KOPT-K1 (cell line): Measurements from ENCODE around the gene JAZF1.
"Not testable (repeated sequence)": the region's sequence is repeated elsewhere in the genome, so short reads cannot be mapped to it uniquely, and the experiment has no call there.

Experiments
- H3K27ac ChIP-seq: fragments of 200-600 bp; sonication (generic); 2 replicates; pipeline ENCODE4 v1.5.1; 2016; ENCODE audit warnings: antibody characterized with exemption, mild to moderate bottlenecking, low read depth, low read length; ENCODE audit not compliant: poor library complexity, severe bottlenecking
- H3K36me3 ChIP-seq: fragments of 200-600 bp; sonication (generic); 2 replicates; pipeline ENCODE4 v1.5.1; 2017; ENCODE audit warnings: antibody characterized with exemption, mild to moderate bottlenecking, low read length, moderate library complexity; ENCODE audit not compliant: insufficient read depth
- H3K9me3 ChIP-seq: fragments of 200-600 bp; sonication (generic); 2 replicates; pipeline ENCODE4 v1.5.1; 2017; ENCODE audit warnings: antibody characterized with exemption, low read length, mild to moderate bottlenecking; ENCODE audit not compliant: insufficient read depth, poor library complexity, severe bottlenecking

The JAZF1 gene

GRCh38 chr7:27936768-27937102 is 243.9 kb downstream of the JAZF1 start:
- no peaks in the 10 kb centered on the region for H3K9me3 ChIP-seq
- no peak overlapping the region for H3K27ac ChIP-seq

DNA sequence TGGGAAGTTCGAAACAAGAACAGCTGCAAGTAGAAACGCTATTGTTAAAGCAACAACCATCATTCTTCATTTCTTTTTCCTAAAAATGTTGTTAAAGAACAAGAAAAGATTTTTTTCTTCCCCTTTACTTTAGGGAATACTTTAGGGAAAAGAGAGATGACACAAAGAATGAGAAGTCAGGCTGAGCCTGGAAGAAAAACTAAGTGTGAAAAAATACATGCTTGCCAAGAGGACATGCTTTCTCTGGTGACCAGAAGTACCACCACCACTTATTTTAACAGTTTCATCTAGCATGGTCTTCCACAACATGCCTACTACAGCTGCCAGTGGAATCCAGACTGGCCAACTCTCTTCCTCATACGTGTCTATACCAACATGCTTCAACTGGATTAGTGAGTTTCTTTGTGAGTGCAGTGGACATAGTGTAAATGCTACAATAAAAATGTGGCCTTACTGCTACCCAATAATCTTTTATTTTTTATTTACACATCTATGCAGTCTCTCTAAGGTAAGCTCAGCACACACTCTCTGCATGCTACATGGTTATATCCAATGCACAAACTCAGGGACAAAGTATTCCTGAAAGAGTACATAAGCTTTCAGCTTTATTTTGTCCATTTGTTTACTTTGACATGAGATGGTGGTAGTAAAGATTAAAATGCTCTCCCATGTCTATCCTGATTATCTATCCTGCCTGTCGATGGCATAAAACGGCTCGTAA is 244.4 kb downstream of the JAZF1 start:
- H3K9me3 ChIP-seq = no peaks in the 10 kb centered on the region
- no peaks in the 10 kb centered on the region for H3K36me3 ChIP-seq
- H3K27ac ChIP-seq = no peak overlapping the region

More at GRCh38 chr7:27936768-27937102, 243.9 kb downstream of the JAZF1 start:
- no peaks in the 10 kb centered on the region for H3K36me3 ChIP-seq

DNA sequence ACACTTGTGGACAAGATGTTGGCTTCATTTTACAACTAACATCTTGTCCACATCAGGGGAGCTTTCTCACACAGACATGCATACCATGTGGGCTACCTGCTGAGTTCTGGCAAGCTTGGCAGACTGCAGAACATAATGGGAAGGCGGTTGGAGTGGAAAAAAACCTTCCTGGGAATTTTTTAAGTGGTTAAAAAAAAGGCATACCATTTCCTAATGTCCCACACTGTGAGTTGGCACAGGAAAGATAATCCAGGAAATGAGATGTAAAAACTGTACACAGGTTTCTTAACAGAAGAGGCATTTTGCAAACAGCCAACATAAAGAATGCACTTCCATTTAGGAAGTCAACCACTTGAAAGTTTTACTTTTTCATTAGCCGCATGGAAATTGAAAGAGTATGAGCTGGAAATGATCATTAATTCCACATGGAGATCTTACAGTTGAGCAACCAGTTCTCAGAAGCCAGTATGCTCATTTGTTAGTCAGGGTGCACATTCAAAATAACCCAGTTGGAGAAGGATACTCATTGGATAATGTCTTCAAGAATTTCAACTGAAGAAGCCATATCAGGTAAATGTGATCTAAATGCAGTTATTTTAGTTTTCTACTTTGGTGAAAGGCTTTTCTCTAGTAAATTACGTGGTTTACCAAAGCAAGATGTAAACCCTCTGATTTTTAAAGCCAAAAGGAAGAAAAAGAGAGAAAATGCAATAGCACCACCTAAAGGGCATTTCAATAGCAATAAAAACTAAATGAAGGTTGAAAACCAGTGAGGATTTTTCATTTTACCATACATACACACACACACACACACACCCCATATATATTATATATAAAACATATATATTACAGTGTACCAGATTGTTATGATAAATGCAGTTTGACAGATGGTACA is 246.7 kb downstream of the JAZF1 start:
- no peak overlapping the region for H3K27ac ChIP-seq
- H3K36me3 ChIP-seq = no peaks in the 10 kb centered on the region
- no peaks in the 10 kb centered on the region for H3K9me3 ChIP-seq

DNA sequence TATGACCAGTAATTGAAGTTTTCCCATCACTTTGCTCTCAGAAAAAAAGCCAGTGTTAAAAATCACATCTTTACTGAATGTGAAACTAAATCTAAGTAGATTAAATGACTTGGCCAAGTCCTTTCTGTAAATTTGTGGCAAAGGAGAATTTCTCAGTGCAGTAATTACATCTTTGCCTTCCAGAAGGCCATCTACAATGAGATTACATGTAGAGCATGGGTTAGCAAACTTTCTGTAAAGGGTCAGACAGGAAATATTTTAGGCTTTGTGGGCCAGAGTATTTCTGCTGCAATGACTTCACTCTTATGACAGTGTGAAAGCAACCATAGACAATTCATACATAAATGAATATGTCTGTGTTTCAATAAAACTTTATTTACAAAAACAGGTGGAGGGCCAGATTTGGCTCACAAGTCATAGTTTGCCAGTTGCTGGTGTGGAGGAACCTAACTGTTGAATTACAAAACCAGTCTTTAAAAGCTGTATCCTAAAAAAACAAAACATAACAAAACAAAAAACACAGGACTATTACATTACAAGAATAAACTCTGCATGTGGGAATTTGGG is 249.6 kb downstream of the JAZF1 start:
- Histone ChIP-seq H3K9me3 (no peaks in the 10 kb centered on the region), H3K36me3 (no peaks in the 10 kb centered on the region), H3K27ac (no peak overlapping the region)

- no peaks in the 10 kb centered on the region for H3K9me3 ChIP-seq
- H3K27ac ChIP-seq = no peak overlapping the region
- no peaks in the 10 kb centered on the region for H3K36me3 ChIP-seq
These were observed 251.5 kb downstream of the JAZF1 start for GRCh38 chr7:27929127-27929526.

DNA sequence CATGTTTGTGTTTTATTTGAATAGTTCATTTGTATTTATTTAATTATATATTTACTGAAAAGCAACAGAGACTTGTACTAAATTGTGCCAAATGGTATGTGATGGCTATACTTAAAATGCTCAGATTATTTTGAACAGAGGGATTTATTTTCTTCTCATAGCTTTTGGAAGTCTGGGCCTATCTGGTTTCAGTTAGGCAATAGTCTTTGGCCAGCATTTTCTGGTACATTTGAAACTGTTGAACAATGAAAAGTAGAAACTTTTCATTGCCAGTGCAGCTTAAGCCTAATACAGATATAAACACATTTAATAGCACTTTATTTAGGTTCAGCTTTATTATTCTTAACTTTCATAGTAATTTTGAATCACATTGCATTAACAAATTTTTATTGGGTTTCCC is 252.6 kb downstream of the JAZF1 start:
- Histone ChIP-seq H3K36me3 (no peaks in the 10 kb centered on the region), H3K27ac (no peak overlapping the region)

GRCh38 chr7:27925573-27926201 is 254.9 kb downstream of the JAZF1 start:
- Histone ChIP-seq H3K9me3 (no peaks in the 10 kb centered on the region), H3K36me3 (no peaks in the 10 kb centered on the region), H3K27ac (no peak overlapping the region)

More for the DNA sequence above, 252.6 kb downstream of the JAZF1 start:
- no peaks in the 10 kb centered on the region for H3K9me3 ChIP-seq

DNA sequence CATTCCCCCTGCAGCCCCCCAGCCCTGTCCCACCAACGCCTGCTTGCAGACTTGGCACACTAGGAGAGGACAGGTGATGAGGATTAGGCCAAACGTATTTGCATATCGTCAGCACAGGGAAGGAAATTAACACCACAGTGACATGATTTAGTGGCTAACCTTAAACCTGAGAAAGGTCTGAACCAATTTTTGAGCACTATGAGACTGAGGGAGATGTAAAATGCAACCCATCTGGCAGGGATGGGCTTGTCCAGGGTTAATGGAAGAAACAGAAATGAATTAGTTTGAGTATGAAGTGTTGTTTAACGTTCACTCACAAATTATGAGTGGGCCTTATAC is 257.0 kb downstream of the JAZF1 start:
- no peak overlapping the region for H3K27ac ChIP-seq
- H3K9me3 ChIP-seq = no peaks in the 10 kb centered on the region
- no peaks in the 10 kb centered on the region for H3K36me3 ChIP-seq

DNA sequence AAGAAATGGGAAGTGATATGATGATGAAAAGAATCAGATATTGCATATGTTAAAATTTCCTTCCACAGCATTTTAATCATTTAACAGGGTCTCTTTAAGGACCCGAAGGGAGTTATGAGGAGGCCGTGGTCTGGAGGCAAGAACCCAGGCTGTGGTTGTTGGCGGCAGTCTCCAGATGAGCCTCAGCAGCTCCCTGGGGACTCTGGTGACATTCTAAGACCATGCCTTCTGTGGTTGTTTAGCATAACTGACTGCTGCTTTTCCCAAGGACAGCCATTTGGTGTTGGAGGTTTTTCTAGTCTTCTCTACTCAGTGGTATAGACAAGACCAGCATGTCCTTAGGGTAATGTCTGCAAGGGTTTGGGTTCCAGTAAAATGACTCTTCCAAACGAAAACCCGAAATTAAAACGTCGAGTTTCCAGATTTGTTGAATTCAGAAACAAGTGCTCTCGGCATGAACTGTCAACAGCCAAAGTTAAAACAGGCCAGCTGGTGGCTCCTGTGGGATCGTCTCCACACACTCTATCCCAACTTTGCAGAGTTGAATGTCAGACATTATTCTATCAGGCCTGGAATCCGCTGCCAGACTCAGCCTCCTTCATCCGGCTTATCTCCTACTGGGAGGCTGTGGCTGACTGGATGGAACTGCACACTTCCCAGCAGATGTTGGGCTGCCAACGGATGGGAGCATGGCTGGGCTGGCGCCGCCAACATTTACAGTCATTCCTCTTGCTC is 257.5 kb downstream of the JAZF1 start:
- no peaks in the 10 kb centered on the region for H3K9me3 ChIP-seq
- no peak overlapping the region for H3K27ac ChIP-seq
- no peaks in the 10 kb centered on the region for H3K36me3 ChIP-seq

DNA sequence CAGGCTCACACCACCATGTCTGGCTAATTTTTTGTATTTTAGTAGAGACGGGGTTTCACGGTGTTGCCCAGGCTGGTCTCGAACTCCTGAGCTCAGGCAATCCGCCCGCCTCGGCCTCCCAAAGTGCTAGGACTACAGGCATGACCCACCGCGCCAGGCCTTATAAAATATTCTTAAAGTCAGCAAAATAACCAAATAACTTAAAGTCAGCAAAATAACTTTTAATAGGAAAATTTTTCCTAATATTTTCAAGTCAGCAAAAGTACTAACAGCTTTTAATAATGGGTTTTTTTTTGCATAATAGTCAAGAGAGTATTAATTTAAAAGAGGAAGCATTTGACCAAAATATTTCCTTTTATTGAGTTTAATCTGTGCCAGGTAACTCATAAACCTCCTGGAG is 258.2 kb downstream of the JAZF1 start:
- H3K36me3 ChIP-seq, H3K27ac ChIP-seq, H3K9me3 ChIP-seq: not testable (repeated sequence)

- Histone ChIP-seq H3K27ac (no peak overlapping the region), H3K36me3 (no peaks in the 10 kb centered on the region), H3K9me3 (no peaks in the 10 kb centered on the region)
These were observed 259.3 kb downstream of the JAZF1 start for GRCh38 chr7:27921081-27921836.

GRCh38 chr7:27920281-27920946 is 260.2 kb downstream of the JAZF1 start:
- Histone ChIP-seq H3K36me3 (no peaks in the 10 kb centered on the region), H3K9me3 (no peaks in the 10 kb centered on the region), H3K27ac (no peak overlapping the region)

GRCh38 chr7:27918503-27918902 is 262.1 kb downstream of the JAZF1 start:
- Histone ChIP-seq H3K9me3 (no peaks in the 10 kb centered on the region), H3K27ac (no peak overlapping the region), H3K36me3 (no peaks in the 10 kb centered on the region)
